H7 (cell line): ENCODE measurements around the gene ADAMTS14. TPM values are rescaled to one million over a fixed set of nuclear protein-coding genes. Genes with fewer than 3 reads are reported as not detected.
A peak's percentile ranks its signal among the peaks of the same experiment; 100 is the strongest.

Experiments
- DNase-seq: peaks from one replicate; pipeline ENCODE4 v3.0.0; 2012
- H3K27me3 ChIP-seq: 2 replicates; pipeline ENCODE4 v1.6.0; 2011; ENCODE audit warnings: mild to moderate bottlenecking, low read length; ENCODE audit not compliant: control insufficient read depth, insufficient read depth
- H3K36me3 ChIP-seq: replicated peaks from 2 replicates; pipeline ENCODE4 v1.5.1; 2011; ENCODE audit warnings: low read length; ENCODE audit not compliant: control insufficient read depth, insufficient read depth
- H3K4me3 ChIP-seq: 2 replicates; pipeline ENCODE4 v1.5.1; 2011; ENCODE audit warnings: low read depth, mild to moderate bottlenecking, control low read depth, low read length, moderate library complexity; ENCODE audit not compliant: insufficient read depth
- total RNA-seq: library from RNA; depleted of rRNA; stranded (reverse); fragments of >200 nt; shearing (Covaris generic); gene quantifications from 2 replicates; pipeline ENCODE4 v1.2.3, GENCODE V29; 2014

ADAMTS14 gene
- total RNA-seq, 1 experiment from 2014 or later = 1.1 TPM

DNA sequence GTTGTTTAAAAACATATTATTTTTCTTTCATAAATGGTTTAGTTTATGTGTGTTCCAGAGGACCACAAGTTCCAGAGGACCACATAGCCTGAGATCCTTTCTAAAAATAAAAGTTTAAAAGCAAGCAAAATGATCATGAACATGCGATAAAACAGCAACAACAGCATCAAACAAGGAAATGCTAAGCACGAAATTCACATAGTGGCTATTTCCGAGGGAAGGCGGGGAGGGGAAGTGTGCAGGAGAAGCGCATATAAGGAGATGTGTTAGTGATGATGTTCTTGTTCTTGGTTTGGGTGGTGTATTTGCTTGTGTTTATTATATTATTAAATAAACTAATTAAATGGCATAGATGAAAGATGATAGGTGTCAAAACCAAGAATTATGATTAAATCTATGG is 111.7 kb downstream of the ADAMTS14 start:
- no peak overlapping the region for H3K4me3 ChIP-seq
- H3K36me3 ChIP-seq = no peaks in the 10 kb centered on the region
- no peaks in the 10 kb centered on the region for H3K27me3 ChIP-seq
- no peak for DNase-seq

GRCh38 chr10:70784471-70784870 is 112.2 kb downstream of the ADAMTS14 start:
- Histone ChIP-seq H3K27me3 (no peaks in the 10 kb centered on the region), H3K4me3 (no peak overlapping the region), H3K36me3 (no peaks in the 10 kb centered on the region)
- DNase-seq = peak; percentile 22

DNA sequence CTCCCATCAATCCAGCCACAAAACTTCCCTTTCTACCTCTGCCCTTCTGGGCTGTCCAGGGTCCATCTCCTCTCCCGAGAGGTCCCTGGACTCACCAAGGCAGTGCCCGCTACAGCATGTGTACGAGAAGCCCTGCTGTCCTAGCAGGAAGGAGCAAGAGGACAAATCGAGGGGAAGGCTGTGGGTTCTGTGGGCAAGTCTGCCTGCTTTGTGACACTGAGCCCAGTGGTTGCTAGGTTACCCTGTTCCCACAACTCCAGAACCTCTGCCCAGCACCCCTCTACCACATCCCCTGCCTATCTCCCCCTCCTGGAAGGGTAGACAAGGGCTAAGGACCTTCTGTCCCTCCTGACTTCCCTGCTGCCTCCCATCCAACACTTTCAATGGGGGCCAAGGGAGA is 112.9 kb downstream of the ADAMTS14 start, which contains the start of gene TBATA:
Gene TBATA (minus strand): TSS at position 188 of the 400 bp plus-strand sequence. CDS start 1,998 bp downstream, outside the sequence.
- DNase-seq = peak; percentile 38
- no peaks in the 10 kb centered on the region for H3K27me3 ChIP-seq
- no peaks in the 10 kb centered on the region for H3K36me3 ChIP-seq
- H3K4me3 ChIP-seq = no peak within 1 kb of the TSS

DNA sequence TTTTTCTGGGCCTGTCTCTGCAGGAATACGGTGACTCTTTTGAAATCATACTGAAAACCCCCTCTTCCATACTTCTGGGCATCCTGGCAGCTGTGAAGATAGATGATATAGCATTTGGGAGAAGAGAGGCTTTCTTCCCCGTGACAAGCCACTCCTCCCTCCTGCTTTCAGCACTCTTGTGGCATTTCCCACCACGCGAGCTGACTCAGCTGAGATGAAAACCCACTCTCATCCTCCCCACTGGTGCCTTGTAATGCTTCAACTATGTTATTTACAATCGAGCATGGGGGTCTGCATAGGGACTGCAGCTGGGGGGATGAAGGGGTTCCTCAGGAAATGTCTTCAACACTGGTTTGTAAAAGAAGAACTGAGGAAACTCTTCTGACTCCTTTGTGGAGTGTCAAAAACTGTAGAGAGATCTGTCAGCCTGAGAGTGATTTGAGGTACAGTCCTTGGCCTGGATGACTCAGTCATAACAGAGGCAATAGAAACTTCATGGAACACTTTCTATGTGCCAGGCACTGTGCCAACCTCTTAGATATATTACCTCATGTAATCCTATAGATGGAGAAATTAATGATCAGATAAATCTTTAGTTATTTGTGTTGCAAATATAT is 114.6 kb downstream of the ADAMTS14 start:
- DNase-seq = no peak
- no peaks in the 10 kb centered on the region for H3K27me3 ChIP-seq
- H3K4me3 ChIP-seq = no peak overlapping the region
- H3K36me3 ChIP-seq = no peaks in the 10 kb centered on the region

GRCh38 chr10:70791386-70792039 is 119.2 kb downstream of the ADAMTS14 start:
- H3K27me3 ChIP-seq = no peaks in the 10 kb centered on the region
- DNase-seq = no peak
- H3K4me3 ChIP-seq = no peak overlapping the region
- H3K36me3 ChIP-seq = no peaks in the 10 kb centered on the region

GRCh38 chr10:70795613-70796012 is 123.3 kb downstream of the ADAMTS14 start:
- H3K27me3 ChIP-seq = no peaks in the 10 kb centered on the region
- DNase-seq = no peak
- H3K4me3 ChIP-seq = no peak overlapping the region
- no peaks in the 10 kb centered on the region for H3K36me3 ChIP-seq

DNA sequence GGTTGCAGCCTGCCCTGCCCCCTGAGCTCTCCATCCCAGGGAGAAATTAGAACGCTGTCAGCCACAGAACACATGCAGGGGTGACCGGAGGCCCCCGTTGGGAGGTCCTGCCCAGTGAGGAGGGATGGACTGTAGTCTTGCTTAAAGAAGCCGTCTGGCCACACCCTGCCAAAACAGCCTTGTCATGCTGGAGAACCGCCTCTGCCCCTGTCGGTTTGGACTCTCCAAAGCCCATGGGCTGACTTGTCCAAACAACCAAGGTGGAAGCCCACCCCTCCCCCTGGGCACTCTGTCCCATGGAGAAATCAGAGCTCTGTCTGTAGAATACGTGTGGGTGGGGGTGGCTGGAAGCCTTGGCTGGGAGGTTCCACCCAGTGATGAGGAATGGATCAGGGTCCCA is 125.5 kb downstream of the ADAMTS14 start:
- Histone ChIP-seq H3K36me3 (no peaks in the 10 kb centered on the region), H3K4me3 (no peak overlapping the region), H3K27me3 (no peaks in the 10 kb centered on the region)
- no peak for DNase-seq

DNA sequence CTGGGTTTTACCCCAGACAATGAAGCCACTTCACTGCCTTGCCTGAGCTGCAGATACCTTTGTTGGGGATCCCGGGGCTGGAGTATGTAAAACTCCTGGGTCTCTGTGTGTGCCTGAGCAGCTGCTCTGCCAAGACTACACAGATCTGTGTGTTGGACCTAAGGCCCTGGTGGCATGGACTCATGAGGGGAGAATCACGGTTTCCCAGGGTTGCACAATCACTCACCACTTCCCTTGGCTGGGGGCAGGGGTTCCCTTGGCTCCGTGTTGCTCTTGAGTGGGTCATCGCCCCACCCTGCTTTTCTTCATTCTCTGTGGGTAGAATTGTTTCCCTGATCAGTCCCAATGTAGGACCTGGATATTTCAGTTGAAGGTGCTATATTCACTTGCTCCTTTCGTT is 126.8 kb downstream of the ADAMTS14 start:
- Histone ChIP-seq H3K27me3 (no peaks in the 10 kb centered on the region), H3K4me3 (no peak overlapping the region), H3K36me3 (no peaks in the 10 kb centered on the region)
- DNase-seq = no peak

GRCh38 chr10:70801854-70802253 is 129.5 kb downstream of the ADAMTS14 start:
- no peak for DNase-seq
- H3K27me3 ChIP-seq = no peaks in the 10 kb centered on the region
- no peak overlapping the region for H3K4me3 ChIP-seq
- no peaks in the 10 kb centered on the region for H3K36me3 ChIP-seq

DNA sequence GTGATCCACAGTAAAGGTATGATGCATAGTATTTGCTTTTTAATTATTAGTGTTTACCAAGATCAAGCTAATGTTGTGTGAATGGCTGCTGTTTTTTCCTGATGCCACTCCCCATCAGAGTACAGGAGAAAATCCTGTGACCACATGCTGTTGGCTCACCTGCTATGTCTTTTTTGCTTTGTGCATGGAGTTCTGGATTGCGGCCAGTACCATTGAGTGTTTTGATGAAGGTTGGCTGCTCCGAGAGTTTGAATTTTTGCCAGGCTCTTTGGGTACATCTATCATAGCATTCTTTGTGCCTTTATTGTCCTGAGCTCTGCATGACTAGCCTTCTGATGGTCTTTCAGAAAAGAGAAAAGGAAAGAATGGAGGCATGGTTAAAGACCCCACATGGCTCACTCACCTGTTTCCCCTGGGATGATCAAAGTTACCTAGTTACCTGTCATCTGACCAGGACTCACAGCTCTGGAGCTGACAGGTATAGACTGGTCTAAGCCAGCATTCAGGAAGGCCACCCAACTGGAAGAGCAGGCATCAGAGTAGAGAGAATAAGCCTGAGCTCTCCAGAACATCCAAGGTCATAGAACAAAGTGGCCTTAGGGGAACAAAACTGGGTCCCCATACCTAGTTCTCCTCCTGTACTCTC is 131.6 kb downstream of the ADAMTS14 start:
- no peak overlapping the region for H3K4me3 ChIP-seq
- no peaks in the 10 kb centered on the region for H3K36me3 ChIP-seq
- DNase-seq = no peak
- no peaks in the 10 kb centered on the region for H3K27me3 ChIP-seq

GRCh38 chr10:70804421-70804808 is 132.1 kb downstream of the ADAMTS14 start:
- H3K27me3 ChIP-seq = no peaks in the 10 kb centered on the region
- no peak for DNase-seq
- no peaks in the 10 kb centered on the region for H3K36me3 ChIP-seq

DNA sequence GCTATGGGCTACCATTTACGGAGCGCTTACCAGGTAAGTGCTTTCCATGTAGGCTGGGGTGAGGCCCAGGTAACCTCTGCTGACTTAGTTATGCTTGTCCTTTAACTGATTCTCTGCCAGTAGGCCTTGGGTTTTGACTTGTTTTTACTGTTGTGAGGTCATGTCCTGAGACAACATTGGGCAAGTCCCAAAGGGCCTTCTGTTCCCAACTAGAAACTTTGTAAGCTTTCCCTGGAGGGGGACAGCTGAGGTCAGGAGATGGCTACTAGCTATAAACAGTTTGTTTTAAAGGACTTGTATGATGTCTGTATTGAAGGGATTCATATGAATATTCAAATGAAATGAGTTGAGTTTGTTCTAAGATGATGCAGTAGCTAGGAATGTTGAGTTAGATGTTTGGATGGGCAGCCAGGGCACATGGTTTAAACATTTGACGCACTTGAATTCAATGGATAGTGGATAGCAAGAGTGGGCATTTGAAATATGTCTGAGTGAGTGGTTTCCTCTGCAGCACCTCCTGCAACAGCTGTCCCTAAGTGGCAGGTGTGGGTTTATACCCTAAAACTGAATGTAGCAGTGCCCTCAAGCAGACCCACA is 133.4 kb downstream of the ADAMTS14 start:
- Histone ChIP-seq H3K36me3 (no peaks in the 10 kb centered on the region), H3K27me3 (no peaks in the 10 kb centered on the region), H3K4me3 (no peak overlapping the region)
- no peak for DNase-seq

More at GRCh38 chr10:70804421-70804808, 132.1 kb downstream of the ADAMTS14 start:
- H3K4me3 ChIP-seq = no peak overlapping the region

GRCh38 chr10:70806841-70807240 is 134.5 kb downstream of the ADAMTS14 start:
- DNase-seq = no peak
- Histone ChIP-seq H3K27me3 (no peaks in the 10 kb centered on the region), H3K36me3 (no peaks in the 10 kb centered on the region), H3K4me3 (no peak overlapping the region)

GRCh38 chr10:70807556-70807955 is 135.2 kb downstream of the ADAMTS14 start:
- Histone ChIP-seq H3K27me3 (no peaks in the 10 kb centered on the region), H3K4me3 (no peak overlapping the region), H3K36me3 (no peaks in the 10 kb centered on the region)
- no peak for DNase-seq
